SK-N-SH (cell line): Measurements from ENCODE around the gene OR3A2. TPM values are rescaled to one million over a fixed set of nuclear protein-coding genes. Genes with fewer than 3 reads are reported as not detected.

Source experiments
- CTCF ChIA-PET: fragments of 300-600, 350-600 bp; formaldehyde crosslinking; extraction: SDS; loops from one replicate; lab custom pipeline; 2021; lab: Yijun Ruan, JAX
- POLR2A ChIA-PET: fragments of 350-600 bp; sonication (Branson Sonifier 250); formaldehyde crosslinking; extraction: SDS; loops from one replicate; lab custom pipeline; 2020; ENCODE audit warnings: antibody characterized with exemption, inconsistent platforms; lab: Yijun Ruan, JAX
- DNase-seq: peaks from one replicate; pipeline ENCODE4 v3.0.0; 2012
- H2AFZ ChIP-seq: fragments of 200-600 bp; sonication (generic); 2 replicates; pipeline ENCODE4 v1.8.1; 2016; ENCODE audit warnings: antibody characterized with exemption, mild to moderate bottlenecking, low read depth
- H3F3A ChIP-seq: fragments of 200-600 bp; sonication (generic); replicated peaks from 2 replicates; pipeline ENCODE3; 2016; ENCODE audit warnings: antibody characterized with exemption, mild to moderate bottlenecking; ENCODE audit not compliant: insufficient read depth
- H3K27ac ChIP-seq, 2 experiments: fragments of 200-500 bp in 1 of 2; fragments of 200-600 bp in 1 of 2; sonication (Bioruptor generic) in 1 of 2; sonication (generic), shearing (Covaris generic) in 1 of 2; 2 replicates each; pipeline versions ENCODE4 v1.5.1 to v1.6.1; 2014 to 2016; ENCODE audit warnings: low read depth in 2 of 2, inconsistent platforms in 1 of 2, low read length in 1 of 2, mild to moderate bottlenecking in 1 of 2, mixed read lengths in 1 of 2
- H3K27me3 ChIP-seq: fragments of 200-600 bp; sonication (generic), shearing (Covaris generic); 2 replicates; pipeline ENCODE4 v1.6.1; 2016; ENCODE audit warnings: mixed run types; ENCODE audit not compliant: insufficient read depth
- H3K36me3 ChIP-seq, 2 experiments: fragments of 200-500 bp in 1 of 2; fragments of 200-600 bp in 1 of 2; sonication (Bioruptor generic) in 1 of 2; sonication (generic) in 1 of 2; replicated peaks in 1 of 2; 2 replicates each; pipeline versions ENCODE3 to v1.5.1; 2014 to 2016; ENCODE audit warnings: low read length in 1 of 2, mild to moderate bottlenecking in 1 of 2; ENCODE audit not compliant: insufficient read depth in 2 of 2, control insufficient read depth in 1 of 2
- H3K4me1 ChIP-seq, 2 experiments: fragments of 200-500 bp in 1 of 2; fragments of 200-600 bp in 1 of 2; sonication (Bioruptor generic) in 1 of 2; sonication (generic), shearing (Covaris generic) in 1 of 2; 2 replicates each; pipeline versions ENCODE4 v1.5.1 to v1.6.1; 2014 to 2016; ENCODE audit warnings: low read depth in 1 of 2, low read length in 1 of 2, mixed run types in 1 of 2; ENCODE audit not compliant: insufficient read depth in 2 of 2, control insufficient read depth in 1 of 2
- H3K4me2 ChIP-seq: fragments of 200-600 bp; sonication (generic), shearing (Covaris generic); 2 replicates; pipeline ENCODE4 v1.6.1; 2017; ENCODE audit warnings: mixed run types
- H3K4me3 ChIP-seq, 2 experiments: fragments of 200-500 bp in 1 of 2; fragments of 200-600 bp in 1 of 2; sonication (Bioruptor generic) in 1 of 2; sonication (generic), shearing (Covaris generic) in 1 of 2; 2 replicates each; pipeline versions ENCODE4 v1.5.1 to v1.8.1; 2014 to 2016; ENCODE audit warnings: low read depth in 2 of 2, inconsistent platforms in 1 of 2, low read length in 1 of 2, mild to moderate bottlenecking in 1 of 2, mixed read lengths in 1 of 2, moderate library complexity in 1 of 2
- H3K79me2 ChIP-seq: fragments of 200-600 bp; sonication (generic); 2 replicates; pipeline ENCODE4 v1.8.1; 2017; ENCODE audit warnings: mild to moderate bottlenecking; ENCODE audit not compliant: insufficient read depth
- H3K9ac ChIP-seq: fragments of 200-600 bp; sonication (generic); 2 replicates; pipeline ENCODE4 v1.6.1; 2017; ENCODE audit warnings: mixed run types
- H3K9me2 ChIP-seq: fragments of 200-600 bp; sonication (generic); 2 replicates; pipeline ENCODE4 v1.6.1; 2017; ENCODE audit warnings: mixed run types
- H3K9me3 ChIP-seq: fragments of 200-600 bp; sonication (generic); 2 replicates; pipeline ENCODE4 v1.6.1; 2017; ENCODE audit warnings: mixed run types, mild to moderate bottlenecking, moderate library complexity
- H4K20me1 ChIP-seq: fragments of 200-600 bp; sonication (generic); 2 replicates; pipeline ENCODE4 v1.6.1; 2017; ENCODE audit warnings: mild to moderate bottlenecking, mixed run types; ENCODE audit not compliant: insufficient read depth
- ELF1 ChIP-seq: IDR thresholded peaks from 2 replicates; pipeline ENCODE4 v1.4.0; 2012
- EZH2phosphoT487 ChIP-seq: fragments of 200-600 bp; sonication (generic); IDR thresholded peaks from 2 replicates; pipeline ENCODE4 v1.6.1; 2017; ENCODE audit warnings: low read depth, mixed run types, mild to moderate bottlenecking, antibody characterized with exemption, moderate library complexity, borderline replicate concordance
- FOXJ3 ChIP-seq: sonication (generic); formaldehyde crosslinking; IDR thresholded peaks from 2 replicates; pipeline ENCODE4 v1.5.1; 2020; ENCODE audit warnings: mild to moderate bottlenecking, missing genetic modification reagents
- GABPA ChIP-seq: IDR thresholded peaks from 2 replicates; pipeline ENCODE4 v1.4.0; 2012; ENCODE audit warnings: low read depth, mild to moderate bottlenecking
- GATA2 ChIP-seq: sonication (generic); formaldehyde crosslinking; IDR thresholded peaks from 2 replicates; pipeline ENCODE4 v1.5.0; 2020; ENCODE audit warnings: mild to moderate bottlenecking, missing genetic modification reagents
- JUND ChIP-seq: IDR thresholded peaks from 2 replicates; pipeline ENCODE4 v1.4.0; 2012
- NFIC ChIP-seq: IDR thresholded peaks from 2 replicates; pipeline ENCODE4 v1.4.0; 2012; ENCODE audit warnings: borderline replicate concordance
- NRF1 ChIP-seq: IDR thresholded peaks from 2 replicates; pipeline ENCODE4 v1.6.1; 2012; ENCODE audit warnings: low read depth, mild to moderate bottlenecking, low read length
- RAD21 ChIP-seq: IDR thresholded peaks from 2 replicates; pipeline ENCODE4 v1.6.1; 2012; ENCODE audit warnings: mild to moderate bottlenecking, low read length
- RCOR1 ChIP-seq: fragments of 150-350 bp; IDR thresholded peaks from 2 replicates; pipeline ENCODE4 v1.6.1; 2017; ENCODE audit warnings: antibody characterized with exemption, low read length
- RFX5 ChIP-seq: IDR thresholded peaks from 2 replicates; pipeline ENCODE4 v1.6.1; 2012; ENCODE audit warnings: mild to moderate bottlenecking, improper control_type of control experiment, low read length
- SMC3 ChIP-seq: IDR thresholded peaks from 2 replicates; pipeline ENCODE4 v1.6.1; 2012; ENCODE audit warnings: low read depth, low read length, improper control_type of control experiment
- TCF12 ChIP-seq: IDR thresholded peaks from 2 replicates; pipeline ENCODE4 v1.4.0; 2012
- TEAD4 ChIP-seq: IDR thresholded peaks from 2 replicates; pipeline ENCODE4 v1.4.0; 2012; ENCODE audit warnings: mild to moderate bottlenecking, borderline replicate concordance; ENCODE audit not compliant: insufficient read depth
- USF1 ChIP-seq: IDR thresholded peaks from 2 replicates; pipeline ENCODE4 v1.4.0; 2012; ENCODE audit warnings: low read depth, borderline replicate concordance
- WGBS: methylation state at CpG from one replicate; pipeline ENCODE4 v1.1.6; 2017; ENCODE audit warnings: low lambda C conversion rate; 5-methylcytosine and 5-hydroxymethylcytosine counted together
- polyA plus RNA-seq, 3 experiments: library from polyadenylated mRNA; depleted of rRNA; stranded (reverse); fragments of >200 nt; gene quantifications; 2 replicates each; pipeline ENCODE4 v1.2.3, GENCODE V29; 2012
- TF ChIP-seq, protein P1 (sequence below): fragments of 200-600 bp; sonication (generic); IDR thresholded peaks from 2 replicates; pipeline ENCODE4 v1.6.1; 2017; ENCODE audit warnings: antibody characterized with exemption, mild to moderate bottlenecking, moderate library complexity
- TF ChIP-seq, protein P2 (sequence below): IDR thresholded peaks from 2 replicates; pipeline ENCODE4 v1.6.1; 2012; ENCODE audit warnings: mild to moderate bottlenecking, low read depth, low read length, moderate library complexity
- TF ChIP-seq, protein P3 (sequence below): IDR thresholded peaks from 2 replicates; pipeline ENCODE4 v1.4.0; 2012; ENCODE audit warnings: low read depth
- TF ChIP-seq, protein P4 (sequence below): fragments of 150-350 bp; IDR thresholded peaks from 2 replicates; pipeline ENCODE4 v1.6.1; 2016; ENCODE audit warnings: mild to moderate bottlenecking, low read depth, low read length

OR3A2 gene
- polyA plus RNA-seq, 1 of the 3 experiments (the other 2 are of a cell fraction): not detected

DNA sequence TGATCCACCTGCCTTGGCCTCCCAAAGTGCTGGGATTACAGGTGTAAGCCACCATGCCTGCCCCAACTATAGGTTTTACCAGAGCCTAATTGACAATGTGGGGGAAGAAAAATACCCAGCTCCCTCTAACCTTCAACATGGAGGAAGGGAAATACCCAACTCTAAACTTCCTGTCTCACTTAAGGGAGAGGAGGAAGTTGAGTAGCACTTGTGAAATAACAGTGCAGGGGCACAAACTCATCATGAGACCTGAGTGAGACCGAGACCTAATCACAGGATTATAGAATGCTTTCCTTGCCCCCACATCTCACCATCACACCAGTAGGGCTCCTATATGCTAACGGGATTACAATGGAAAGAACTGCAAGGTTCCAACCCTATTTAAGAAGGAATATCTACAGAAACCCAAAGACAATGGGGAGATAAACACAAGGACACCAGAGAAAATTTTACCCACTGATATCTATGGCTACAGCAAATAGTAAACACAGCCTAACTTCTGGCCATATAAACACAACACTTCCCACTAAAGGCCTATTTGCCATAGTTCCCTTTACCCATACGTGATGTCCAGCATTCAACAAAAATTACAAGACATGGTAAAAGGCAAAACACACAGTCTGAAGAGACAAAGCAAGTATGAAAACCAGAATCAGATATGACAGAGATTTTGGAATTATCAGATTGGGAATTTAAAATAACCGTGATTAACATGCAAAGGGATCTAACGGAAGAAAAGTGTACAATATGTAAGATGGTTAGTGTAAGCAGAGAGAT, 114.8 kb downstream of the OR3A2 start:
- POLR2A ChIA-PET: no interaction called here

More for the DNA sequence above, 114.8 kb downstream of the OR3A2 start:
- Histone ChIP-seq H3K36me3 (no peaks in the 10 kb centered on the region), H3F3A (no peaks in the 10 kb centered on the region), H3K27me3 (no peaks in the 10 kb centered on the region), H3K4me1 (no peaks in the 10 kb centered on the region), H3K9ac (no peak overlapping the region), H3K27ac (no peak overlapping the region), H2AFZ (no peak overlapping the region), H3K9me2 (no peaks in the 10 kb centered on the region), H3K79me2 (no peaks in the 10 kb centered on the region), H3K9me3 (no peaks in the 10 kb centered on the region), H4K20me1 (no peaks in the 10 kb centered on the region), H3K4me3 (no peak overlapping the region), H3K4me2 (no peak overlapping the region)
- CTCF ChIA-PET: no interaction called here
- TF ChIP-seq TCF12 (no peak), JUND (no peak), USF1 (no peak), SMC3 (no peak), NRF1 (no peak), TEAD4 (no peak), FOXJ3 (CRISPR knock-in tag) (no peak), NFIC (no peak), EZH2phosphoT487 (no peak), ELF1 (no peak), RAD21 (no peak), GATA2 (CRISPR knock-in tag) (no peak), RFX5 (no peak), GABPA (no peak), RCOR1 (no peak)
- TF ChIP-seq, protein P1, sequence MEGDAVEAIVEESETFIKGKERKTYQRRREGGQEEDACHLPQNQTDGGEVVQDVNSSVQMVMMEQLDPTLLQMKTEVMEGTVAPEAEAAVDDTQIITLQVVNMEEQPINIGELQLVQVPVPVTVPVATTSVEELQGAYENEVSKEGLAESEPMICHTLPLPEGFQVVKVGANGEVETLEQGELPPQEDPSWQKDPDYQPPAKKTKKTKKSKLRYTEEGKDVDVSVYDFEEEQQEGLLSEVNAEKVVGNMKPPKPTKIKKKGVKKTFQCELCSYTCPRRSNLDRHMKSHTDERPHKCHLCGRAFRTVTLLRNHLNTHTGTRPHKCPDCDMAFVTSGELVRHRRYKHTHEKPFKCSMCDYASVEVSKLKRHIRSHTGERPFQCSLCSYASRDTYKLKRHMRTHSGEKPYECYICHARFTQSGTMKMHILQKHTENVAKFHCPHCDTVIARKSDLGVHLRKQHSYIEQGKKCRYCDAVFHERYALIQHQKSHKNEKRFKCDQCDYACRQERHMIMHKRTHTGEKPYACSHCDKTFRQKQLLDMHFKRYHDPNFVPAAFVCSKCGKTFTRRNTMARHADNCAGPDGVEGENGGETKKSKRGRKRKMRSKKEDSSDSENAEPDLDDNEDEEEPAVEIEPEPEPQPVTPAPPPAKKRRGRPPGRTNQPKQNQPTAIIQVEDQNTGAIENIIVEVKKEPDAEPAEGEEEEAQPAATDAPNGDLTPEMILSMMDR: no peak
- TF ChIP-seq, protein P2, sequence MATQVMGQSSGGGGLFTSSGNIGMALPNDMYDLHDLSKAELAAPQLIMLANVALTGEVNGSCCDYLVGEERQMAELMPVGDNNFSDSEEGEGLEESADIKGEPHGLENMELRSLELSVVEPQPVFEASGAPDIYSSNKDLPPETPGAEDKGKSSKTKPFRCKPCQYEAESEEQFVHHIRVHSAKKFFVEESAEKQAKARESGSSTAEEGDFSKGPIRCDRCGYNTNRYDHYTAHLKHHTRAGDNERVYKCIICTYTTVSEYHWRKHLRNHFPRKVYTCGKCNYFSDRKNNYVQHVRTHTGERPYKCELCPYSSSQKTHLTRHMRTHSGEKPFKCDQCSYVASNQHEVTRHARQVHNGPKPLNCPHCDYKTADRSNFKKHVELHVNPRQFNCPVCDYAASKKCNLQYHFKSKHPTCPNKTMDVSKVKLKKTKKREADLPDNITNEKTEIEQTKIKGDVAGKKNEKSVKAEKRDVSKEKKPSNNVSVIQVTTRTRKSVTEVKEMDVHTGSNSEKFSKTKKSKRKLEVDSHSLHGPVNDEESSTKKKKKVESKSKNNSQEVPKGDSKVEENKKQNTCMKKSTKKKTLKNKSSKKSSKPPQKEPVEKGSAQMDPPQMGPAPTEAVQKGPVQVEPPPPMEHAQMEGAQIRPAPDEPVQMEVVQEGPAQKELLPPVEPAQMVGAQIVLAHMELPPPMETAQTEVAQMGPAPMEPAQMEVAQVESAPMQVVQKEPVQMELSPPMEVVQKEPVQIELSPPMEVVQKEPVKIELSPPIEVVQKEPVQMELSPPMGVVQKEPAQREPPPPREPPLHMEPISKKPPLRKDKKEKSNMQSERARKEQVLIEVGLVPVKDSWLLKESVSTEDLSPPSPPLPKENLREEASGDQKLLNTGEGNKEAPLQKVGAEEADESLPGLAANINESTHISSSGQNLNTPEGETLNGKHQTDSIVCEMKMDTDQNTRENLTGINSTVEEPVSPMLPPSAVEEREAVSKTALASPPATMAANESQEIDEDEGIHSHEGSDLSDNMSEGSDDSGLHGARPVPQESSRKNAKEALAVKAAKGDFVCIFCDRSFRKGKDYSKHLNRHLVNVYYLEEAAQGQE: no peak
- TF ChIP-seq, protein P3, sequence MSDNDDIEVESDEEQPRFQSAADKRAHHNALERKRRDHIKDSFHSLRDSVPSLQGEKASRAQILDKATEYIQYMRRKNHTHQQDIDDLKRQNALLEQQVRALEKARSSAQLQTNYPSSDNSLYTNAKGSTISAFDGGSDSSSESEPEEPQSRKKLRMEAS: no peak
- TF ChIP-seq, protein P4, sequence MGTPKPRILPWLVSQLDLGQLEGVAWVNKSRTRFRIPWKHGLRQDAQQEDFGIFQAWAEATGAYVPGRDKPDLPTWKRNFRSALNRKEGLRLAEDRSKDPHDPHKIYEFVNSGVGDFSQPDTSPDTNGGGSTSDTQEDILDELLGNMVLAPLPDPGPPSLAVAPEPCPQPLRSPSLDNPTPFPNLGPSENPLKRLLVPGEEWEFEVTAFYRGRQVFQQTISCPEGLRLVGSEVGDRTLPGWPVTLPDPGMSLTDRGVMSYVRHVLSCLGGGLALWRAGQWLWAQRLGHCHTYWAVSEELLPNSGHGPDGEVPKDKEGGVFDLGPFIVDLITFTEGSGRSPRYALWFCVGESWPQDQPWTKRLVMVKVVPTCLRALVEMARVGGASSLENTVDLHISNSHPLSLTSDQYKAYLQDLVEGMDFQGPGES: no peak
- no peak for DNase-seq
- WGBS: 2% methylated on average over 5 of the region's 5 CpGs
